A549 (cell line): ENCODE results near the gene GK2. TPM values are rescaled to one million over a fixed set of nuclear protein-coding genes. Genes with fewer than 3 reads are reported as not detected.

Experiments
- ATAC-seq, 2 experiments: fragments of 200-7000 bp in 1 of 2; fragments of >200 bp in 1 of 2; cut with Nextera tagmentation in 1 of 2; cut with Tn5 transposase in 1 of 2; 3 replicates each; pipeline versions ENCODE4 v1.8.0 to v1.9.1; 2018 to 2020; ENCODE audit warnings: mild to moderate bottlenecking in 1 of 2, moderate library complexity in 1 of 2
- CTCF ChIA-PET: fragments of 300-600 bp; sonication (Branson Sonifier 250); formaldehyde crosslinking; extraction: SDS; loops from one replicate; lab custom pipeline; 2021; ENCODE audit warnings: antibody characterized with exemption, inconsistent platforms; lab: Yijun Ruan, JAX
- POLR2A ChIA-PET: fragments of 350-600 bp; formaldehyde crosslinking; extraction: SDS; loops from one replicate; lab custom pipeline; 2021; ENCODE audit warnings: antibody characterized with exemption, inconsistent platforms; lab: Yijun Ruan, JAX
- DNase-seq, 2 experiments: peaks; one replicate each; pipeline versions ENCODE4 v3.0.0 to v3.0.0-alpha.2; 2011 to 2016; ENCODE audit warnings: low read depth in 1 of 2, low spot score in 1 of 2
- FAIRE-seq: peaks from 2 replicates; lab custom pipeline; 2011; peaks lifted over from hg19 to GRCh38; lab: Jason Lieb, UNC
- H3K27ac ChIP-seq, 2 experiments: fragments of >200 bp; sonication (Bioruptor Twin); formaldehyde crosslinking; 3 replicates each; pipeline ENCODE4 v1.5.1; 2016 to 2017
- H3K4me1 ChIP-seq: fragments of >200 bp; sonication (Bioruptor Twin); formaldehyde crosslinking; 3 replicates; pipeline ENCODE4 v1.6.1; 2016
- H3K4me2 ChIP-seq: fragments of >200 bp; sonication (Bioruptor Twin); formaldehyde crosslinking; 3 replicates; pipeline ENCODE4 v1.6.1; 2016
- H3K4me3 ChIP-seq: fragments of >200 bp; sonication (Bioruptor Twin); formaldehyde crosslinking; 3 replicates; pipeline ENCODE4 v1.5.1; 2016
- H3K9me3 ChIP-seq: fragments of >200 bp; sonication (Bioruptor Twin); formaldehyde crosslinking; 3 replicates; pipeline ENCODE4 v1.6.1; 2016
- CBX2 ChIP-seq: fragments of 200-600 bp; sonication (generic); IDR thresholded peaks from 2 replicates; pipeline ENCODE4 v1.6.1; 2016; ENCODE audit warnings: low read depth, mild to moderate bottlenecking, borderline replicate concordance
- CBX8 ChIP-seq: fragments of 200-600 bp; sonication (generic); IDR thresholded peaks from 2 replicates; pipeline ENCODE4 v1.6.1; 2016
- CHD2 ChIP-seq: fragments of 150-350 bp; IDR thresholded peaks from 2 replicates; pipeline ENCODE4 v1.6.1; 2014; ENCODE audit warnings: low read length; ENCODE audit not compliant: partially characterized antibody
- CHD4 ChIP-seq: fragments of 200-600 bp; sonication (generic); IDR thresholded peaks from 2 replicates; pipeline ENCODE4 v1.6.1; 2016; ENCODE audit warnings: antibody characterized with exemption, mild to moderate bottlenecking, borderline replicate concordance
- E2F6 ChIP-seq: IDR thresholded peaks from 2 replicates; pipeline ENCODE4 v1.6.1; 2012; ENCODE audit warnings: low read depth, borderline replicate concordance
- EP300 ChIP-seq, 2 experiments: fragments of >200 bp; sonication (Bioruptor Twin); formaldehyde crosslinking; IDR thresholded peaks; 2 replicates in 1 of 2; 3 replicates in 1 of 2; pipeline ENCODE4 v1.6.1; 2016 to 2017
- FOSL2 ChIP-seq, 2 experiments: fragments of 450-650 bp in 1 of 2; fragments of >200 bp in 1 of 2; sonication (Bioruptor Twin) in 1 of 2; formaldehyde crosslinking; IDR thresholded peaks; 2 replicates each; pipeline versions ENCODE4 v1.5.0 to v1.6.1; 2016 to 2020; ENCODE audit warnings: mild to moderate bottlenecking in 1 of 2, moderate library complexity in 1 of 2
- KDM1A ChIP-seq: fragments of 200-600 bp; sonication (generic); IDR thresholded peaks from 2 replicates; pipeline ENCODE4 v1.6.1; 2016; ENCODE audit warnings: low read depth, mild to moderate bottlenecking
- MAZ ChIP-seq: fragments of 150-350 bp; IDR thresholded peaks from 2 replicates; pipeline ENCODE4 v1.6.1; 2014; ENCODE audit warnings: antibody characterized with exemption, low read depth, low read length, borderline replicate concordance
- MYC ChIP-seq: IDR thresholded peaks from 2 replicates; pipeline ENCODE4 v1.6.1; 2012; ENCODE audit warnings: mild to moderate bottlenecking, inconsistent platforms, low read length, improper control_type of control experiment, borderline replicate concordance
- NFE2L2 ChIP-seq: fragments of 150-350 bp; conservative IDR thresholded peaks from 2 replicates; pipeline ENCODE4 v1.6.1; 2014; ENCODE audit warnings: low read length
- NPAS2 ChIP-seq: fragments of 250-450 bp; sonication (Bioruptor Pico); IDR thresholded peaks from 2 replicates; pipeline ENCODE4 v1.8.0; 2022; ENCODE audit warnings: mild to moderate bottlenecking, moderate library complexity, borderline replicate concordance
- NR3C1 ChIP-seq: fragments of >200 bp; sonication (Bioruptor Twin); formaldehyde crosslinking; IDR thresholded peaks from 3 replicates; pipeline ENCODE4 v1.6.1; 2017
- PBX3 ChIP-seq: IDR thresholded peaks from 2 replicates; pipeline ENCODE4 v1.6.1; 2012
- PHF8 ChIP-seq: fragments of 200-600 bp; sonication (generic); IDR thresholded peaks from 2 replicates; pipeline ENCODE4 v1.6.1; 2016; ENCODE audit warnings: low read depth, mild to moderate bottlenecking, antibody characterized with exemption, moderate library complexity, borderline replicate concordance
- POLR2A ChIP-seq: IDR thresholded peaks from 2 replicates; pipeline ENCODE4 v1.6.1; 2012; ENCODE audit warnings: mild to moderate bottlenecking, low read length
- REST ChIP-seq: fragments of 200-600 bp; sonication (generic); IDR thresholded peaks from 2 replicates; pipeline ENCODE4 v1.6.1; 2016; ENCODE audit warnings: antibody characterized with exemption, mild to moderate bottlenecking, moderate library complexity
- SMC3 ChIP-seq: fragments of >200 bp; sonication (Bioruptor Twin); formaldehyde crosslinking; IDR thresholded peaks from 3 replicates; pipeline ENCODE4 v1.6.1; 2018; ENCODE audit warnings: inconsistent platforms
- ZC3H11A ChIP-seq: fragments of 450-650 bp; IDR thresholded peaks from 2 replicates; pipeline ENCODE4 v1.6.1; 2014; ENCODE audit warnings: antibody characterized with exemption, mild to moderate bottlenecking
- ZSCAN20 ChIP-seq: fragments of 250-450 bp; sonication (Bioruptor Pico); IDR thresholded peaks from 2 replicates; pipeline ENCODE4 v1.8.0; 2022; ENCODE audit warnings: mild to moderate bottlenecking, moderate library complexity
- WGBS: methylation state at CpG from one replicate; pipeline ENCODE4 v1.1.6; 2017; ENCODE audit errors: missing lambda C conversion rate; 5-methylcytosine and 5-hydroxymethylcytosine counted together
- polyA plus RNA-seq, 4 experiments: library from polyadenylated mRNA; depleted of rRNA in 3 of 4; stranded (reverse); fragments of >200 nt; fragmentation: RNase III in 1 of 4; extraction: RNeasy Plus Mini Kit Qiagen cat#74134 plus additional on column Dnase treatment in 1 of 4; gene quantifications; 2 replicates in 3 of 4; 3 replicates in 1 of 4; pipeline ENCODE4 v1.2.3, GENCODE V29; 2011 to 2017
- TF ChIP-seq, protein P1 (sequence below): fragments of >200 bp; sonication (Bioruptor Twin); formaldehyde crosslinking; IDR thresholded peaks from 2 replicates; pipeline ENCODE4 v1.6.1; 2016
- TF ChIP-seq, protein P2 (sequence below): fragments of 450-650 bp; IDR thresholded peaks from 2 replicates; pipeline ENCODE4 v1.6.1; 2014; ENCODE audit warnings: antibody characterized with exemption
- TF ChIP-seq, protein P3 (sequence below): fragments of >200 bp; sonication (Bioruptor Twin); formaldehyde crosslinking; IDR thresholded peaks from 3 replicates; pipeline ENCODE4 v1.5.1; 2016

Gene GK2
- polyA plus RNA-seq, 2 of the 4 experiments (the other 2 are of a cell fraction), result not detected

GRCh38 chr4:79360006-79360405, 48.0 kb downstream of the GK2 start:
- Histone ChIP-seq H3K9me3 (no peaks in the 10 kb centered on the region), H3K4me2 (no peak overlapping the region), H3K4me3 (no peak overlapping the region), H3K4me1 (no peaks in the 10 kb centered on the region), H3K27ac (no peak overlapping the region)
- no peak for ATAC-seq
- DNase-seq, result no peak
- FAIRE-seq, result no peak
- TF ChIP-seq POLR2A (no peak), KDM1A (no peak), REST (no peak), PBX3 (no peak), PHF8 (no peak), MYC (no peak), CBX8 (no peak), NFE2L2 (no peak), ZC3H11A (no peak), SMC3 (no peak), E2F6 (no peak), CHD2 (no peak)
- TF ChIP-seq, protein P1, sequence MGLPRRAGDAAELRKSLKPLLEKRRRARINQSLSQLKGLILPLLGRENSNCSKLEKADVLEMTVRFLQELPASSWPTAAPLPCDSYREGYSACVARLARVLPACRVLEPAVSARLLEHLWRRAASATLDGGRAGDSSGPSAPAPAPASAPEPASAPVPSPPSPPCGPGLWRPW, result no peak
- TF ChIP-seq, protein P2, sequence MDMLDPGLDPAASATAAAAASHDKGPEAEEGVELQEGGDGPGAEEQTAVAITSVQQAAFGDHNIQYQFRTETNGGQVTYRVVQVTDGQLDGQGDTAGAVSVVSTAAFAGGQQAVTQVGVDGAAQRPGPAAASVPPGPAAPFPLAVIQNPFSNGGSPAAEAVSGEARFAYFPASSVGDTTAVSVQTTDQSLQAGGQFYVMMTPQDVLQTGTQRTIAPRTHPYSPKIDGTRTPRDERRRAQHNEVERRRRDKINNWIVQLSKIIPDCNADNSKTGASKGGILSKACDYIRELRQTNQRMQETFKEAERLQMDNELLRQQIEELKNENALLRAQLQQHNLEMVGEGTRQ, result no peak
- TF ChIP-seq, protein P3, sequence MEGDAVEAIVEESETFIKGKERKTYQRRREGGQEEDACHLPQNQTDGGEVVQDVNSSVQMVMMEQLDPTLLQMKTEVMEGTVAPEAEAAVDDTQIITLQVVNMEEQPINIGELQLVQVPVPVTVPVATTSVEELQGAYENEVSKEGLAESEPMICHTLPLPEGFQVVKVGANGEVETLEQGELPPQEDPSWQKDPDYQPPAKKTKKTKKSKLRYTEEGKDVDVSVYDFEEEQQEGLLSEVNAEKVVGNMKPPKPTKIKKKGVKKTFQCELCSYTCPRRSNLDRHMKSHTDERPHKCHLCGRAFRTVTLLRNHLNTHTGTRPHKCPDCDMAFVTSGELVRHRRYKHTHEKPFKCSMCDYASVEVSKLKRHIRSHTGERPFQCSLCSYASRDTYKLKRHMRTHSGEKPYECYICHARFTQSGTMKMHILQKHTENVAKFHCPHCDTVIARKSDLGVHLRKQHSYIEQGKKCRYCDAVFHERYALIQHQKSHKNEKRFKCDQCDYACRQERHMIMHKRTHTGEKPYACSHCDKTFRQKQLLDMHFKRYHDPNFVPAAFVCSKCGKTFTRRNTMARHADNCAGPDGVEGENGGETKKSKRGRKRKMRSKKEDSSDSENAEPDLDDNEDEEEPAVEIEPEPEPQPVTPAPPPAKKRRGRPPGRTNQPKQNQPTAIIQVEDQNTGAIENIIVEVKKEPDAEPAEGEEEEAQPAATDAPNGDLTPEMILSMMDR, result no peak
- ChIA-PET POLR2A (no interaction called here), CTCF (no interaction called here)

GRCh38 chr4:79358438-79358837, 49.6 kb downstream of the GK2 start:
- Histone ChIP-seq H3K4me1 (no peaks in the 10 kb centered on the region), H3K9me3 (no peaks in the 10 kb centered on the region), H3K27ac (no peak overlapping the region), H3K4me3 (no peak overlapping the region), H3K4me2 (no peak overlapping the region)
- no peak for DNase-seq
- no peak for ATAC-seq
- 0% methylated on average over 1 of the region's 1 CpG for WGBS
- ChIA-PET POLR2A (no interaction called here), CTCF (no interaction called here)
- no peak for FAIRE-seq
- TF ChIP-seq CHD4, result no peak
- no peak for TF ChIP-seq ZSCAN20
- no peak for TF ChIP-seq E2F6
- TF ChIP-seq NR3C1, result no peak
- TF ChIP-seq KDM1A, result no peak
- TF ChIP-seq CBX2, result no peak
- TF ChIP-seq MAZ, result no peak
- no peak for TF ChIP-seq EP300 (IDR thresholded peaks at IDR 0.05)
- no peak for TF ChIP-seq FOSL2 (IDR thresholded peaks at IDR 0.05)
- TF ChIP-seq FOSL2 (CRISPR knock-in tag; IDR thresholded peaks at IDR 0.05), result no peak
- no peak for TF ChIP-seq NPAS2 (CRISPR knock-in tag)
- no peak for TF ChIP-seq CHD2
- no peak for TF ChIP-seq PBX3
- no peak for TF ChIP-seq NFE2L2
